AG04450 (cell line): ENCODE results near the gene CNFN. TPM values are rescaled to one million over a fixed set of nuclear protein-coding genes. Genes with fewer than 3 reads are reported as not detected.

Experiments used
- CTCF ChIA-PET: fragments of 300-600, 350-600 bp; formaldehyde crosslinking; extraction: SDS; loops from one replicate; lab custom pipeline; 2022; ENCODE audit warnings: antibody characterized with exemption, inconsistent platforms; lab: Charles Lee
- POLR2A ChIA-PET: fragments of 350-600 bp; formaldehyde crosslinking; extraction: SDS; loops from one replicate; lab custom pipeline; 2021; ENCODE audit warnings: antibody characterized with exemption, inconsistent platforms; lab: Yijun Ruan, JAX
- DNase-seq: peaks from one replicate; pipeline ENCODE4 v3.0.0-alpha.2; 2011; ENCODE audit warnings: low read depth, low spot score
- H3K27ac ChIP-seq: one replicate; pipeline ENCODE4 v1.5.1; 2012; ENCODE audit warnings: low read depth, low read length, control low read depth
- H3K27me3 ChIP-seq: one replicate; pipeline ENCODE4 v1.6.0; 2012; ENCODE audit warnings: low read length; ENCODE audit not compliant: control insufficient read depth, insufficient read depth
- H3K4me3 ChIP-seq: 2 replicates; pipeline ENCODE4 v1.5.1; 2011; ENCODE audit warnings: mild to moderate bottlenecking, low read depth, low read length, control low read depth
- H3K9me3 ChIP-seq: 2 replicates; pipeline ENCODE4 v1.5.1; 2012; ENCODE audit warnings: low read length; ENCODE audit not compliant: control insufficient read depth, insufficient read depth
- CTCF ChIP-seq: IDR thresholded peaks from 2 replicates; pipeline ENCODE4 v1.5.1; 2011; ENCODE audit warnings: low read depth, low read length, control low read depth, inconsistent platforms
- polyA plus RNA-seq: library from polyadenylated mRNA; depleted of rRNA; stranded (reverse); fragments of >200 nt; gene quantifications from 2 replicates; pipeline ENCODE4 v1.2.3, GENCODE V29; 2011

The CNFN gene
- polyA plus RNA-seq, 1 experiment = 0.20 TPM

- ChIA-PET POLR2A (no interaction called here), CTCF (interaction anchor here (0.5 to 1.3 kb wide), 2 partner anchors 26 to 83 kb away, joined by 3 to 4 read pairs; no protein-coding TSS in a partner anchor)
- no peak for DNase-seq
- Histone ChIP-seq H3K4me3 (no peak overlapping the region), H3K27ac (no peak overlapping the region), H3K9me3 (no peaks in the 10 kb centered on the region; the same call in 1 of the 2 replicates), H3K27me3 (peaks cover 4% of the 10 kb centered on the region)
- TF ChIP-seq CTCF = no peak
Measured at GRCh38 chr19:42378225-42379215, 11.6 kb downstream of the CNFN start.

- Histone ChIP-seq H3K9me3 (no peaks in the 10 kb centered on the region; the same call in 1 of the 2 replicates), H3K4me3 (no peak overlapping the region), H3K27ac (no peak overlapping the region), H3K27me3 (no peaks in the 10 kb centered on the region)
- ChIA-PET POLR2A (interaction anchor here (0.7 kb wide), 1 partner anchor 64 kb away, joined by 3 read pairs; no protein-coding TSS in a partner anchor), CTCF (no interaction called here)
- TF ChIP-seq CTCF = no peak
- no peak for DNase-seq
Measured at GRCh38 chr19:42376177-42376555, 13.9 kb downstream of the CNFN start.

GRCh38 chr19:42375415-42376176, 14.5 kb downstream of the CNFN start:
- no peaks in the 10 kb centered on the region; the same call in 1 of the 2 replicates for H3K9me3 ChIP-seq
- ChIA-PET POLR2A (interaction anchor here (0.7 kb wide), 1 partner anchor 65 kb away, joined by 3 read pairs; no protein-coding TSS in a partner anchor), CTCF (no interaction called here)
- no peak overlapping the region for H3K27ac ChIP-seq
- no peak for TF ChIP-seq CTCF
- no peak for DNase-seq
- no peaks in the 10 kb centered on the region for H3K27me3 ChIP-seq
- H3K4me3 ChIP-seq = no peak overlapping the region

- H3K27me3 ChIP-seq = no peaks in the 10 kb centered on the region
- no peak overlapping the region for H3K27ac ChIP-seq
- H3K9me3 ChIP-seq = no peaks in the 10 kb centered on the region; the same call in 1 of the 2 replicates
- CTCF ChIA-PET = no interaction called here
- no peak overlapping the region for H3K4me3 ChIP-seq
- POLR2A ChIA-PET = no interaction called here
- no peak for DNase-seq
- no peak for TF ChIP-seq CTCF
Measured at GRCh38 chr19:42374826-42375376, 15.2 kb downstream of the CNFN start.
